Karpas-422 (cell line): Measurements from ENCODE around the gene MYH11. TPM values are rescaled to one million over a fixed set of nuclear protein-coding genes. Genes with fewer than 3 reads are reported as not detected.

ENCODE experiments used
- DNase-seq: peaks from one replicate; pipeline ENCODE4 v3.0.0-alpha.2; 2015
- H2AFZ ChIP-seq: fragments of 200-600 bp; sonication (generic); 2 replicates; pipeline ENCODE4 v1.6.1; 2014; ENCODE audit warnings: antibody characterized with exemption, low read length, mixed read lengths
- H3K27ac ChIP-seq: fragments of 200-600 bp; sonication (generic); 2 replicates; pipeline ENCODE4 v1.5.1; 2014; ENCODE audit warnings: mild to moderate bottlenecking, low read length, moderate library complexity
- H3K27me3 ChIP-seq: fragments of 200-600 bp; sonication (generic); 2 replicates; pipeline ENCODE4 v1.6.1; 2014; ENCODE audit warnings: low read length, mixed read lengths
- H3K36me3 ChIP-seq: fragments of 200-600 bp; sonication (generic); 2 replicates; pipeline ENCODE4 v1.6.1; 2014; ENCODE audit warnings: low read length, mixed read lengths; ENCODE audit not compliant: insufficient read depth
- H3K4me1 ChIP-seq: fragments of 200-600 bp; sonication (generic); 2 replicates; pipeline ENCODE4 v1.6.1; 2014; ENCODE audit warnings: mild to moderate bottlenecking, low read length, mixed read lengths
- H3K4me2 ChIP-seq: fragments of 200-600 bp; sonication (generic); 2 replicates; pipeline ENCODE4 v1.6.1; 2014; ENCODE audit warnings: low read length, low read depth, mild to moderate bottlenecking; ENCODE audit not compliant: poor library complexity, severe bottlenecking
- H3K4me3 ChIP-seq: fragments of 200-600 bp; sonication (generic); 2 replicates; pipeline ENCODE4 v1.5.1; 2014; ENCODE audit warnings: mild to moderate bottlenecking, antibody characterized with exemption, low read length, mixed read lengths
- H3K79me2 ChIP-seq: fragments of 200-600 bp; sonication (generic); 2 replicates; pipeline ENCODE4 v1.6.1; 2014; ENCODE audit warnings: mild to moderate bottlenecking, low read length, mixed read lengths
- H3K9ac ChIP-seq: fragments of 200-600 bp; sonication (generic); 2 replicates; pipeline ENCODE4 v1.6.0; 2014; ENCODE audit warnings: low read length
- H3K9me2 ChIP-seq: fragments of 200-600 bp; sonication (generic), shearing (Covaris generic); replicated peaks from 2 replicates; pipeline ENCODE4 v1.6.0; 2014; ENCODE audit warnings: mild to moderate bottlenecking, low read length, moderate library complexity; ENCODE audit not compliant: insufficient read depth
- H3K9me3 ChIP-seq: fragments of 300-700, 200-600 bp; sonication (generic); 2 replicates; pipeline ENCODE4 v1.6.1; 2014; ENCODE audit warnings: low read length, mixed read lengths
- H4K20me1 ChIP-seq: fragments of 200-600 bp; sonication (generic); 2 replicates; pipeline ENCODE4 v1.6.1; 2014; ENCODE audit warnings: mild to moderate bottlenecking, antibody characterized with exemption, low read length, low read depth; ENCODE audit not compliant: insufficient read depth
- total RNA-seq: library from RNA; depleted of rRNA; stranded (reverse); fragments of >200 nt; shearing (Covaris generic); gene quantifications from 2 replicates; pipeline ENCODE4 v1.2.3, GENCODE V29; 2014; ENCODE audit warnings: low replicate concordance

Gene MYH11
- total RNA-seq, 1 experiment from 2014 or later: not detected

DNA sequence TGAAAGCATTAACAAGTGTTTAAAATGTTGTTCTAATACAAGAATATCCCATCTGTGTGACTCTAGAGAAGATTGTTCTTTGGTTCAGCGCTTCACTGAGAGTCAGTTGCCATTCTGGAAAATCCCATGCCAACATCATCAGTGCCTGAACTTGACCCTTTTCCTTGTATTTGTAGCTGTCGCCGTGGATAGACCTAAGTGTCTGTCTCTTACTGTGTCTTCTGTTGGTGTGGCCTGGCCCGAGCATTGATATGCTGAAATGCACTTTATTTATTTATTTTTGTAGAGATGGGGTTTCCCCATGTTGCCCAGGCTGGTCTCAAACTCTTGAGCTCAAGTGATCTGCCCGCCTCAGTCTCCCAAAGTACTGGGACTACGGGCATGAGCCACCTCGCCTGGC, 76.0 kb downstream of the MYH11 start:
- Histone ChIP-seq H3K4me1 (no peaks in the 10 kb centered on the region), H3K4me3 (no peak overlapping the region), H3K4me2 (no peak overlapping the region), H3K79me2 (no peaks in the 10 kb centered on the region), H3K9me3 (no peaks in the 10 kb centered on the region), H3K27ac (no peak overlapping the region), H3K27me3 (no peaks in the 10 kb centered on the region), H2AFZ (no peak overlapping the region), H3K9me2 (no peaks in the 10 kb centered on the region), H3K9ac (no peak overlapping the region), H4K20me1 (no peaks in the 10 kb centered on the region), H3K36me3 (no peaks in the 10 kb centered on the region)
- DNase-seq: no peak

- Histone ChIP-seq H3K27ac (no peak overlapping the region), H4K20me1 (no peaks in the 10 kb centered on the region), H2AFZ (no peak overlapping the region), H3K9ac (no peak overlapping the region), H3K4me3 (no peak overlapping the region), H3K36me3 (no peaks in the 10 kb centered on the region), H3K4me1 (no peaks in the 10 kb centered on the region), H3K27me3 (no peaks in the 10 kb centered on the region), H3K79me2 (no peaks in the 10 kb centered on the region), H3K9me3 (no peaks in the 10 kb centered on the region), H3K4me2 (no peak overlapping the region), H3K9me2 (no peaks in the 10 kb centered on the region)
- no peak for DNase-seq
These were observed 77.0 kb downstream of the MYH11 start for GRCh38 chr16:15779664-15780351.

- Histone ChIP-seq H2AFZ (no peak overlapping the region), H3K9me2 (no peaks in the 10 kb centered on the region), H3K4me3 (no peak overlapping the region), H3K27me3 (no peaks in the 10 kb centered on the region), H3K4me1 (no peaks in the 10 kb centered on the region), H3K9me3 (no peaks in the 10 kb centered on the region), H4K20me1 (no peaks in the 10 kb centered on the region), H3K27ac (no peak overlapping the region), H3K9ac (no peak overlapping the region), H3K36me3 (no peaks in the 10 kb centered on the region), H3K79me2 (no peaks in the 10 kb centered on the region), H3K4me2 (no peak overlapping the region)
- no peak for DNase-seq
These were observed 77.7 kb downstream of the MYH11 start for GRCh38 chr16:15778999-15779614.

DNA sequence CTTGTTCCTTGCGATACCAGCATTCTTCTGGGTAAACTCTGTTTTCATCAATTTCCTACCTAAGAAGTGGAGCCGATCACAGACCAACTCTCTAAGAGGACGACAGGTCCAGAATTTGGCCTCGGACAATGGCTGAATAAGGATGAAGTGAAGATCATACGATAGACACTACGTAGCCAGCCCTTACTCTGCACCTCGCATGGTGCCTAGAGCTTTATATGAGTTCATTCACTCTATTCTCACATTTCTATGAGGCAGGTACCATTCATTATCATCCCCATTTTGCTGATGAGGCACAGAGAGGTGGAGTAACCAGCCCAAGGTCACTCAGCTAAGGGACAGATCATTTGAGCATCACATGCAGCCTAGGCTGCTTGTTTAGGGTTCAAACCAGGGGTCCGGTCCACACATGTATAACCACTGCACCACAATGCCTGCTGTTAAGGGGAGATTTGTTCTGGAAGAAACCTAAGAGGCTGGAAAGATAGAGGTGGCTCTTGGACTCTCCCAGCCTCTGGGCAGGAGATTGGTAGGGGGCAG, 78.6 kb downstream of the MYH11 start:
- Histone ChIP-seq H3K9me2 (no peaks in the 10 kb centered on the region), H3K4me2 (no peak overlapping the region), H3K36me3 (no peaks in the 10 kb centered on the region), H3K27ac (no peak overlapping the region), H3K27me3 (no peaks in the 10 kb centered on the region), H4K20me1 (no peaks in the 10 kb centered on the region), H2AFZ (no peak overlapping the region), H3K4me1 (no peaks in the 10 kb centered on the region), H3K9me3 (no peaks in the 10 kb centered on the region), H3K4me3 (no peak overlapping the region), H3K79me2 (no peaks in the 10 kb centered on the region), H3K9ac (no peak overlapping the region)
- no peak for DNase-seq

DNA sequence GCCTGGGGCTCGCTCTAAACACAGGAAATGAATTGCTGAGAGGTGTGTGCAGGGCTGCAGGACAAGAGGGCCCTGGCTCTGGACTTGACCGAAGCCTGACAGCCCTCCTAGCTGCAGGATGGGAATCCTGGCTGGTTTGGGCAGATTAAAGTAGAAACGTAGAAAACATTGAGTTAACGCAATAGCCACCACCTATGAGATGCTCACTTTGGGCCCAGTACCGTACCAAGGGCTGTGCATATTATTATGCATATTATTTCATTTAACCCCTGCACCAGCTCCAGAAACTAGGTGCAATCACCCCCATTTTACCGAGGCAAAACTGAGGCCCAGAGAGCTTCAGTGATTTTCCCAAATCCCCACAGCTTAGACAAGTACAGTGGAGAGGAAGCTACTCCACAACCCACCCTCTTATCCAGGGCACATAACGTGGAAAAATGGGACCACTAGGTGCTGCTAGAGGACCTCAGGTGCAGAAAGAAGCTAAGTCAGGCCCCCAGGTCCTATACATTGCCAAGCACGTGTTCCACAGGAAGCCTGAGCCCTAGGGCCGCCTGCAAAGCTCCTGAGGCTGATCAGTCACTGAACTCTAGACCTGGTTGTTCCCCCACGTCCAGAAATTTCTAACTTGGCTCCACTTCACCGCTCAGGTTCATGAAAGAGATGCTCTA, 79.2 kb downstream of the MYH11 start:
- H3K4me3 ChIP-seq: no peak overlapping the region
- H3K79me2 ChIP-seq: no peaks in the 10 kb centered on the region
- H3K36me3 ChIP-seq: no peaks in the 10 kb centered on the region
- no peak overlapping the region for H2AFZ ChIP-seq
- no peak overlapping the region for H3K4me2 ChIP-seq
- no peaks in the 10 kb centered on the region for H3K4me1 ChIP-seq
- H3K27me3 ChIP-seq: no peaks in the 10 kb centered on the region
- no peak overlapping the region for H3K9ac ChIP-seq
- no peaks in the 10 kb centered on the region for H3K9me3 ChIP-seq
- H3K27ac ChIP-seq: no peak overlapping the region
- no peaks in the 10 kb centered on the region for H4K20me1 ChIP-seq
- no peaks in the 10 kb centered on the region for H3K9me2 ChIP-seq
- peak; percentile 85 for DNase-seq

- no peak for DNase-seq
- Histone ChIP-seq H3K4me3 (no peak overlapping the region), H3K4me1 (no peaks in the 10 kb centered on the region), H3K36me3 (no peaks in the 10 kb centered on the region), H3K9me3 (no peaks in the 10 kb centered on the region), H3K9ac (no peak overlapping the region), H3K27me3 (no peaks in the 10 kb centered on the region), H3K79me2 (no peaks in the 10 kb centered on the region), H2AFZ (no peak overlapping the region), H3K4me2 (no peak overlapping the region), H3K27ac (no peak overlapping the region), H3K9me2 (no peaks in the 10 kb centered on the region), H4K20me1 (no peaks in the 10 kb centered on the region)
These were observed 80.3 kb downstream of the MYH11 start for GRCh38 chr16:15776572-15776971.

DNA sequence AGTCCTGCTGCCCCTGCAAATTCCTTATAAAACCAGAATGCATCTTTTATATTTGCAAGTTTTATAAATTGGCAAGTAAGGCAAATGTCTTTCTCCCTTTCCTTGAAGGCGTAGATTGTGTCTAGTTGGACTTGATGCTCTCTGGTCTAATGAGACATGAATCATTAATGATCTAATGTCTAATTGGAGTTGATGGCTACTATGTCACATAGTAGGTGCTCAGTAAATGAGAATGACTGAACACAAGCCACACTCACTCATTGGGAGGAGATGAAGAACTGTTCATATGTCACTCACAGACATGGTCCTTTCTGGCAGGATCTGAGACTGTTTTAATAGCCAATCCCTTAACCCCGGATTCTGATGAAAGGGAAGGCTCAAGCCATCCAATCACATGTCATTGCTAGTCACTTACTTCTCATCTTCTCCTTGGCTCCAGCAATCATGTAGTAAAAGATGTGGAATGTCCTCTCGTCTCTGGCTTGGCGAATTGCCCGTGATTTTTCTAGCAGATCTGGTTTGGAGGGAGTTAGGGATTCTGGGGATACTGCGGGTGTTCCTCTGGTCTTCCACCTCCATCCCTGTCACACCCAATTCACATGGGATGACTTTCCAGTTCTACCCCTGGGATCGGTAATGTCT, 81.0 kb downstream of the MYH11 start:
- Histone ChIP-seq H3K9me3 (no peaks in the 10 kb centered on the region), H3K36me3 (no peaks in the 10 kb centered on the region), H3K9ac (no peak overlapping the region), H4K20me1 (no peaks in the 10 kb centered on the region), H3K4me2 (no peak overlapping the region), H2AFZ (no peak overlapping the region), H3K9me2 (no peaks in the 10 kb centered on the region), H3K27ac (no peak overlapping the region), H3K4me1 (no peaks in the 10 kb centered on the region), H3K4me3 (no peak overlapping the region), H3K27me3 (no peaks in the 10 kb centered on the region), H3K79me2 (no peaks in the 10 kb centered on the region)
- DNase-seq: no peak

DNA sequence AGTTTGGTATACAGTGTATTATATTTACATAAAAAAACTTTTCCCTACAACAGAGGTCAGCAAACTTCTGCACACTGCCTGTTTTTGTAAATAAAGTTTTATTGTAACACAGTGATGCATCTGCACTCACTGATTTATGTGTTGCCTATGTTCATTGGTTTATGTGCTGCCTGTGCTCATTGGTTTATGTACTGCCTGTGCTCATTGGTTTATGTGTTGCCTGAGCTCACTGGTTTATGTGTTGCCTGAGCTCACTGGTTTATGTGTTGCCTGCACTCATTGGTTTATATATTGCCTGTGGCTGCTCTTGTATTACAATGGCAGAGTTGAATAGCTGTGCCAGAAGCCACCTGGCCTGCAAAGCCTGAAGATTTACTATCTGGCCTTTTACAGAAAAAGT, 81.6 kb downstream of the MYH11 start:
- Histone ChIP-seq H2AFZ (no peak overlapping the region), H3K27me3 (no peaks in the 10 kb centered on the region), H3K9ac (no peak overlapping the region), H3K27ac (no peak overlapping the region), H3K4me1 (no peaks in the 10 kb centered on the region), H3K9me3 (no peaks in the 10 kb centered on the region), H3K4me2 (no peak overlapping the region), H3K36me3 (no peaks in the 10 kb centered on the region), H3K9me2 (no peaks in the 10 kb centered on the region), H4K20me1 (no peaks in the 10 kb centered on the region), H3K79me2 (no peaks in the 10 kb centered on the region), H3K4me3 (no peak overlapping the region)
- DNase-seq: peak; percentile 71
